ENCODE results near the gene CTNNAL1. TPM values are rescaled to one million over a fixed set of nuclear protein-coding genes. Genes with fewer than 3 reads are reported as not detected.

The CTNNAL1 gene
- total RNA-seq, 2 experiments from 2014 or later = 4.9 to 5.3 TPM

- H3K4me1 ChIP-seq (ENCODE audit: insufficient read depth, low read length) = peaks cover 23% of the 10 kb centered on the region
- intact Hi-C loops (cut with DNase I, micrococcal nuclease) = loop anchor here (2.0 to 10.0 kb wide), 5 partner anchors 79 to 1322 kb away; partner anchors contain the start of genes TMEM245 (in 2 of the 2), CTNNAL1 (in 1 of the 2), EPB41L4B (in 1 of the 2) and TXN (in 1 of the 2)
- Mint-ChIP-seq H3K27me3 (no peaks in the 10 kb centered on the region), H3K4me1 (ENCODE audit: low read depth) (peaks cover 57% of the 10 kb centered on the region), H3K9me3 (no peaks in the 10 kb centered on the region), H3K27ac (peak overlapping the region; percentile 95), H3K4me3 (peak overlapping the region; percentile 99), H3K36me3 (ENCODE audit: low read depth) (peaks cover 47% of the 10 kb centered on the region)
- ATAC-seq (ENCODE audit: poor library complexity) (no peak), DNase-seq (no peak)
- ChIA-PET POLR2A (interaction anchor here (1.3 to 1.4 kb wide), 2 partner anchors 21 to 186 kb away, joined by 4 to 8 read pairs; partner anchors contain the start of gene TMEM245), CTCF (no interaction called here)
- TF ChIP-seq CTCF (IDR thresholded peaks at IDR 0.05) = no peak
- no peaks in the 10 kb centered on the region for H3K27me3 ChIP-seq (ENCODE audit: control insufficient read depth in 1 of 2, insufficient read depth in 2 of 2, low read length in 2 of 2)
- H3K9me3 ChIP-seq (ENCODE audit: control insufficient read depth in 1 of 2, insufficient read depth in 1 of 2, low read length in 2 of 2) = no peaks in the 10 kb centered on the region
- H3K27ac ChIP-seq (ENCODE audit: low read depth in 1 of 2, low read length in 2 of 2) = peak overlapping the region; percentile 77 to 93
- peaks cover 21% of the 10 kb centered on the region for H3K36me3 ChIP-seq (ENCODE audit: insufficient read depth, low read length)
- H3K4me3 ChIP-seq (ENCODE audit: low read length) = peak overlapping the region; percentile 97
Observed at GRCh38 chr9:108933231-108933717, 80.0 kb downstream of the CTNNAL1 start.

- Mint-ChIP-seq H3K36me3 (ENCODE audit: low read depth) (peaks cover 73% of the 10 kb centered on the region), H3K27ac (no peak overlapping the region), H3K4me3 (no peak overlapping the region), H3K4me1 (ENCODE audit: low read depth) (peaks cover 31% of the 10 kb centered on the region), H3K9me3 (no peaks in the 10 kb centered on the region), H3K27me3 (no peaks in the 10 kb centered on the region)
- ATAC-seq (ENCODE audit: poor library complexity) = no peak
- no peak for DNase-seq
- CTCF ChIA-PET = no interaction called here
- POLR2A ChIA-PET = no interaction called here
- no peak for TF ChIP-seq CTCF (IDR thresholded peaks at IDR 0.05)
- H3K27me3 ChIP-seq (ENCODE audit: control insufficient read depth in 1 of 2, insufficient read depth in 2 of 2, low read length in 2 of 2) = no peaks in the 10 kb centered on the region
- intact Hi-C loops (cut with DNase I, micrococcal nuclease) = no loop called here
- H3K27ac ChIP-seq (ENCODE audit: low read depth in 1 of 2, low read length in 2 of 2) = no peak overlapping the region
- no peak overlapping the region for H3K4me3 ChIP-seq (ENCODE audit: low read length)
- no peaks in the 10 kb centered on the region for H3K9me3 ChIP-seq (ENCODE audit: control insufficient read depth in 1 of 2, insufficient read depth in 1 of 2, low read length in 2 of 2)
- peaks cover 70% of the 10 kb centered on the region for H3K36me3 ChIP-seq (ENCODE audit: insufficient read depth, low read length)
- peaks cover 13% of the 10 kb centered on the region for H3K4me1 ChIP-seq (ENCODE audit: insufficient read depth, low read length)
Observed at GRCh38 chr9:108928386-108928785, 84.9 kb downstream of the CTNNAL1 start.

- Histone ChIP-seq H3K27ac (ENCODE audit: low read depth in 1 of 2, low read length in 2 of 2) (no peak overlapping the region), H3K4me3 (ENCODE audit: low read length) (no peak overlapping the region), H3K9me3 (ENCODE audit: control insufficient read depth in 1 of 2, insufficient read depth in 1 of 2, low read length in 2 of 2) (no peaks in the 10 kb centered on the region), H3K27me3 (ENCODE audit: control insufficient read depth in 1 of 2, insufficient read depth in 2 of 2, low read length in 2 of 2) (no peaks in the 10 kb centered on the region), H3K36me3 (ENCODE audit: insufficient read depth, low read length) (peaks cover 83% of the 10 kb centered on the region), H3K4me1 (ENCODE audit: insufficient read depth, low read length) (no peaks in the 10 kb centered on the region)
- CTCF ChIA-PET = no interaction called here
- Mint-ChIP-seq H3K4me1 (ENCODE audit: low read depth) (peaks cover 4% of the 10 kb centered on the region), H3K36me3 (ENCODE audit: low read depth) (peaks cover 96% of the 10 kb centered on the region), H3K27ac (no peak overlapping the region), H3K9me3 (no peaks in the 10 kb centered on the region), H3K4me3 (no peak overlapping the region), H3K27me3 (no peaks in the 10 kb centered on the region)
- no peak for ATAC-seq (ENCODE audit: poor library complexity)
- DNase-seq = no peak
- POLR2A ChIA-PET = no interaction called here
- no peak for TF ChIP-seq CTCF (IDR thresholded peaks at IDR 0.05)
- intact Hi-C loops (cut with DNase I, micrococcal nuclease) = no loop called here
Observed at GRCh38 chr9:108924466-108924865, 88.8 kb downstream of the CTNNAL1 start.
